K562 (cell line): ENCODE data around the gene CEMP1. TPM values are rescaled to one million over a fixed set of nuclear protein-coding genes. Genes with fewer than 3 reads are reported as not detected.
A peak's percentile ranks its signal among the peaks of the same experiment; 100 is the strongest.
"Not testable (repeated sequence)": the region's sequence is repeated elsewhere in the genome, so short reads cannot be mapped to it uniquely, and the experiment has no call there.

Source experiments
- ATAC-seq: fragments of 200-7000 bp; cut with Tn5 transposase; 3 replicates; pipeline ENCODE4 v1.9.1; 2020; ENCODE audit warnings: moderate library complexity
- BruUV-seq: library from RNA; stranded (reverse); fragments of 400-500 nt; replicated peaks from 2 replicates; lab custom pipeline; 2021; lab: Mats Ljungman, UMichigan
- CTCF ChIA-PET: fragments of 300-600 bp; formaldehyde crosslinking; extraction: SDS; loops from one replicate; lab custom pipeline; 2021; ENCODE audit warnings: low intra/inter-chr PET ratio; lab: Yijun Ruan, JAX
- POLR2A ChIA-PET: fragments of 300-600, 350-650 bp; sonication (Branson Sonifier 250); formaldehyde crosslinking; extraction: SDS; loops from one replicate; lab custom pipeline; 2021; ENCODE audit warnings: antibody characterized with exemption, inconsistent platforms; lab: Yijun Ruan, JAX
- DNase-seq, 4 experiments: peaks; one replicate each; pipeline versions ENCODE4 v3.0.0 to v3.0.0-alpha.2; 2011 to 2018; ENCODE audit warnings: low spot score in 3 of 4, mixed read lengths in 3 of 4; ENCODE audit errors: extremely low read depth in 1 of 4
- FAIRE-seq: peaks from 2 replicates; lab custom pipeline; 2011; peaks lifted over from hg19 to GRCh38; lab: Jason Lieb, UNC
- H2AFZ ChIP-seq: 2 replicates; pipeline ENCODE4 v1.6.0; 2011; ENCODE audit warnings: low read depth, low read length, control low read depth, inconsistent platforms
- H3K27ac ChIP-seq: fragments of 200-600 bp; 3 replicates; pipeline ENCODE4 v1.8.0; 2011; ENCODE audit warnings: low read depth, mild to moderate bottlenecking, control low read depth, inconsistent platforms, low read length, moderate library complexity, mixed read lengths; ENCODE audit errors: extremely low read depth
- H3K27me3 ChIP-seq, 2 experiments: fragments of 300-600 bp in 1 of 2; 2 replicates in 1 of 2; 3 replicates in 1 of 2; pipeline versions ENCODE4 v1.6.0 to v1.8.0; 2011; ENCODE audit warnings: inconsistent platforms in 2 of 2, low read length in 2 of 2, mild to moderate bottlenecking in 1 of 2, mixed read lengths in 1 of 2, moderate library complexity in 1 of 2; ENCODE audit not compliant: control insufficient read depth in 2 of 2, insufficient read depth in 2 of 2
- H3K36me3 ChIP-seq: fragments of 300-600 bp; 3 replicates; pipeline ENCODE4 v1.8.0; 2011; ENCODE audit warnings: mild to moderate bottlenecking, low read length, inconsistent platforms; ENCODE audit not compliant: control insufficient read depth, insufficient read depth
- H3K4me1 ChIP-seq, 2 experiments: fragments of 200-600 bp in 1 of 2; replicated peaks in 1 of 2; 2 replicates in 1 of 2; 3 replicates in 1 of 2; pipeline versions ENCODE4 v1.5.1 to v1.8.0; 2011; ENCODE audit warnings: inconsistent platforms in 2 of 2, low read length in 2 of 2, mild to moderate bottlenecking in 1 of 2, mixed read lengths in 1 of 2, moderate library complexity in 1 of 2; ENCODE audit not compliant: control insufficient read depth in 2 of 2, insufficient read depth in 2 of 2
- H3K4me2 ChIP-seq: 2 replicates; pipeline ENCODE4 v1.6.1; 2011; ENCODE audit warnings: low read length, control low read depth, inconsistent platforms, mixed read lengths; ENCODE audit not compliant: insufficient read depth
- H3K4me3 ChIP-seq: fragments of 200-600 bp; sonication (generic), shearing (Covaris generic); 2 replicates; pipeline ENCODE4 v1.5.1; 2016; ENCODE audit warnings: control low read depth, inconsistent platforms
- H3K79me2 ChIP-seq: fragments of 200-600 bp; 3 replicates; pipeline ENCODE4 v1.8.0; 2011; ENCODE audit warnings: low read length, inconsistent platforms; ENCODE audit not compliant: control insufficient read depth, insufficient read depth
- H3K9ac ChIP-seq, 2 experiments: 2 replicates each; pipeline versions ENCODE4 v1.6.0 to v1.6.1; 2011; ENCODE audit warnings: low read depth in 2 of 2, low read length in 2 of 2, control low read depth in 1 of 2, inconsistent platforms in 1 of 2, mild to moderate bottlenecking in 1 of 2, mixed read lengths in 1 of 2; ENCODE audit not compliant: insufficient read depth in 1 of 2
- H3K9me1 ChIP-seq: one replicate; pipeline ENCODE4 v1.6.0; 2011; ENCODE audit warnings: inconsistent platforms, mild to moderate bottlenecking, low read length, moderate library complexity; ENCODE audit not compliant: control insufficient read depth, insufficient read depth
- H3K9me3 ChIP-seq: replicated peaks from 2 replicates; pipeline ENCODE4 v1.5.1; 2011; ENCODE audit warnings: low read depth, low read length, inconsistent platforms; ENCODE audit not compliant: control insufficient read depth, insufficient read depth
- H4K20me1 ChIP-seq: replicated peaks from 2 replicates; pipeline ENCODE4 v1.6.1; 2011; ENCODE audit warnings: low read length, inconsistent platforms, mixed read lengths; ENCODE audit not compliant: control insufficient read depth, insufficient read depth
- WGBS: fragments of 100-300 bp; shearing (Covaris generic); methylation state at CpG from one replicate; pipeline ENCODE4 v1.1.6; 2016; ENCODE audit warnings: low coverage, mixed read lengths; ENCODE audit not compliant: insufficient coverage; ENCODE audit errors: missing lambda C conversion rate; 5-methylcytosine and 5-hydroxymethylcytosine counted together
- in situ Hi-C: fragments of 300-500 bp; cut with MboI; formaldehyde crosslinking; loops from 4 replicates; pipeline ENCODE4 v1.15.0; 2018; ENCODE audit warnings: inconsistent platforms, mixed read lengths
- intact Hi-C: fragments of 100-400 bp; cut with micrococcal nuclease; formaldehyde crosslinking; loops from 2 replicates; pipeline ENCODE4 v1.14.2; 2022
- polyA plus RNA-seq, 8 experiments: library from polyadenylated mRNA; depleted of rRNA in 4 of 8; stranded (reverse) in 5 of 8; unstranded in 3 of 8; fragments of >200 nt; fragmentation: Nextera tagmentation in 2 of 8; fragmentation: Illumina TruSeq in 1 of 8; extraction: Ambion mirVana in 2 of 8; extraction: Trizol in 1 of 8; gene quantifications; 2 replicates each; pipeline versions ENCODE4 v1.2.1 to v1.2.3, GENCODE V29; 2011 to 2014; ENCODE audit warnings: inconsistent platforms in 1 of 8, missing spikeins in 1 of 8
- total RNA-seq, 7 experiments: library from RNA; depleted of rRNA in 6 of 7; stranded (reverse); fragments of >200 nt in 6 of 7; fragmentation: Illumina TruSeq in 2 of 7; extraction: Trizol in 2 of 7; gene quantifications; 2 replicates each; pipeline versions ENCODE4 v1.2.1 to v1.2.3, GENCODE V29; 2011 to 2021; ENCODE audit warnings: low replicate concordance in 1 of 7

The CEMP1 gene
- total and polyA plus RNA-seq, 9 of the 15 experiments (the other 6 are each of a cell fraction or from before 2014, with no cell fraction given), result 0.05 to 0.45 TPM; not detected in 7

DNA sequence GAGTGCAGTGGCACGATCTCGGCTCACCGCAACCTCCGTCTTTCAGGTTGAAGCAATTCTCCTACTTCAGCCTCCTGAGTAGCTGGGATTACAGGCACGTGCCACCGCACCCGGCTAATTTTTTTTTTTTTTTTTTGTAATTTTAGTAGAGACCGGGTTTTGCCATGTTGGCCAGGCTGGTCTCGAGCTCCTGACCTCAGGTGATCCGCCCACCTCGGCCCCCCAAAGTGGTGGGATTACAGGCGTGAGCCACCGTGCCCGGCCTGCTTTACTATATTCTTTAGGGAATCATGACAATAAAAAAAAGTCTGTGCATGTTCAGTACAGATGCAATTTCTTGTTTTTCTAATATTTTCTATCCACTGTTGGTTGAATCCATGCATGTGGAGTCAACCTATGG is 12.6 kb upstream of the CEMP1 start:
- H4K20me1 ChIP-seq, H3K27me3 ChIP-seq, intact Hi-C loops, H3K9me3 ChIP-seq, ATAC-seq, H3K4me3 ChIP-seq, DNase-seq, H2AFZ ChIP-seq, BruUV-seq, H3K9ac ChIP-seq, FAIRE-seq, POLR2A ChIA-PET, H3K27ac ChIP-seq, CTCF ChIA-PET, H3K9me1 ChIP-seq, H3K4me1 ChIP-seq, H3K4me2 ChIP-seq: not testable (repeated sequence)
- in situ Hi-C loops, result loop anchor here (5.0 kb wide), 1 partner anchor 114 kb away; no protein-coding TSS in a partner anchor
- 88% methylated on average over 13 of the region's 14 CpGs for WGBS
- Histone ChIP-seq H3K36me3 (peaks cover 16% of the 10 kb centered on the region; the same call in 2 of the 3 replicates), H3K79me2 (peaks cover 52% of the 10 kb centered on the region)

DNA sequence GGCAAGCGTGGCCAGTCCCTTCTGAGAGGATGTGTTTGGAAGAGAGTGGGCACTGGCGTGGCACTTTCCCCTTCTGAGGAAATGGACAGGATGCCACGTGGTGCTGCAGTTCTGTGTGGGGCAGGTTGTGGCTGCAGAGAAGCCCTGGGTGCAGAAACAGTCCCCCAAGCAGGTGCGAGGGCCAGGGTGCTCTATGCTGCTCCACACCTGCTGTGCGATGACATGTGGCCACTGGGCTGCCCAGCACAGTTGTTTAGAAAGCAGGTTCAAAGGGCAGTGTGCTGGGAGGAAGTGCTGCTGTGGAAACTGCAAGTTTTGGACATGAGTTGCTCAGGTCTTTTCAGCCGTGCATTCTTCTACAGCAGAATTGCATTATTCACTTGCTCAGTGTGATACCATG is 10.2 kb upstream of the CEMP1 start:
- H3K4me3 ChIP-seq, H3K9me3 ChIP-seq, ATAC-seq, H4K20me1 ChIP-seq, intact Hi-C loops, BruUV-seq, H3K27me3 ChIP-seq, H3K27ac ChIP-seq, H3K4me2 ChIP-seq, DNase-seq, POLR2A ChIA-PET, CTCF ChIA-PET, H2AFZ ChIP-seq, H3K9me1 ChIP-seq, FAIRE-seq: not testable (repeated sequence)
- Histone ChIP-seq H3K4me1 (peaks cover 5 to 18% of the 10 kb centered on the region in 2 experiments; a peak in 4 of 5 replicates), H3K9ac (0 out of 4 replicates have a peak overlapping the region, but pooled peaks of 1 of the 2 experiments have one; percentile 20), H3K79me2 (peaks cover 55% of the 10 kb centered on the region), H3K36me3 (peaks cover 16% of the 10 kb centered on the region; the same call in 2 of the 3 replicates)
- WGBS, result 81% methylated on average over 4 of the region's 6 CpGs
- in situ Hi-C loops, result loop anchor here (5.0 kb wide), 1 partner anchor 116 kb away; no protein-coding TSS in a partner anchor

DNA sequence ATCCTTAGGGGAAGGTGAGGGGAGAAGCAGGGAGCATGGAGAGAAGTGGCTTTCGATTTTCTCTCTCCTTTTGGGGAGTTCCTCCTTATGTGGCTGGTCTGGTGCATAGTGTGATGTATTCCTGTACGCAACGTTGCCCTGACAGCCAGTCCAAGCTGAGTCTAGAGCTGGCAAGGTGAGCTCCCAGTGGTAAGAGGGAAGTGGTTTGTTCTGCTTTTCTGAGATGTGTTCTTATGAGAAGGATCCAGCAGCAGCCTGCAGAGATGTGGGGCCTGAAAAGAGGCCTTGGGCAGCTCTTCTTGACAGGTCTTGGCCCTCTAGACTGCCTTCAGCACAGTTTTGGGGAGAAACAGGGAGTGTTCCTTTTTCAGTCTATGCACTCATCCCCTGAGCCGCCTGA is 9.7 kb upstream of the CEMP1 start:
- H3K4me2 ChIP-seq, ATAC-seq, H3K27ac ChIP-seq, H3K9ac ChIP-seq, DNase-seq, POLR2A ChIA-PET, H2AFZ ChIP-seq, BruUV-seq, H3K27me3 ChIP-seq, H4K20me1 ChIP-seq, CTCF ChIA-PET, intact Hi-C loops, H3K9me3 ChIP-seq, H3K4me3 ChIP-seq, FAIRE-seq, H3K9me1 ChIP-seq: not testable (repeated sequence)
- Histone ChIP-seq H3K36me3 (peaks cover 16% of the 10 kb centered on the region; the same call in 2 of the 3 replicates), H3K79me2 (peaks cover 50% of the 10 kb centered on the region), H3K4me1 (peaks cover 10 to 23% of the 10 kb centered on the region in 2 experiments; a peak in 4 of 5 replicates)
- 80% methylated on average over 1 of the region's 4 CpGs for WGBS
- in situ Hi-C loops, result loop anchor here (5.0 kb wide), 1 partner anchor 116 kb away; no protein-coding TSS in a partner anchor
